Activated CD4-positive, alpha-beta T cell treated with anti-CD3 and anti-CD28 coated beads, Interleukin-2, amount 50 U/mL, for 48 hours (primary cell): ENCODE measurements around the gene CNTF.

ENCODE experiments used
- DNase-seq, 2 experiments: peaks; one replicate each; pipeline ENCODE4 v3.0.0-alpha.2; 2020

Gene CNTF

GRCh38 chr11:58606930-58607714 lies 15.3 kb upstream of the CNTF start:
- no peak for DNase-seq

GRCh38 chr11:58608331-58608730 lies 14.1 kb upstream of the CNTF start:
- no peak for DNase-seq

GRCh38 chr11:58609723-58610122 lies 12.7 kb upstream of the CNTF start:
- no peak for DNase-seq

- peak in 1 of 2 experiments; percentile 25 for DNase-seq
These were observed 9.2 kb upstream of the CNTF start for GRCh38 chr11:58613228-58613627.

GRCh38 chr11:58615559-58615958 lies 6.9 kb upstream of the CNTF start:
- DNase-seq = no peak

GRCh38 chr11:58616594-58616993 lies 5.9 kb upstream of the CNTF start:
- no peak for DNase-seq

- DNase-seq = no peak
These were observed 4.4 kb upstream of the CNTF start for GRCh38 chr11:58617976-58618557.

GRCh38 chr11:58621586-58622262 lies 741 bp upstream of the CNTF start:
- no peak for DNase-seq

GRCh38 chr11:58625086-58625485 lies 2.6 kb downstream of the CNTF start:
- DNase-seq = no peak

- no peak for DNase-seq
These were observed 3.5 kb downstream of the CNTF start for GRCh38 chr11:58625826-58626460.

GRCh38 chr11:58626934-58627483 lies 4.5 kb downstream of the CNTF start:
- DNase-seq = no peak

GRCh38 chr11:58628446-58628845 lies 6.0 kb downstream of the CNTF start:
- no peak for DNase-seq

GRCh38 chr11:58629857-58630256 lies 7.4 kb downstream of the CNTF start:
- peak; percentile 9 to 13 for DNase-seq

GRCh38 chr11:58631378-58631777 lies 8.9 kb downstream of the CNTF start:
- DNase-seq = no peak

GRCh38 chr11:58632510-58632909 lies 10.0 kb downstream of the CNTF start:
- DNase-seq = no peak

GRCh38 chr11:58636587-58636986 lies 14.1 kb downstream of the CNTF start:
- DNase-seq = no peak

- DNase-seq = no peak
These were observed 14.9 kb downstream of the CNTF start for GRCh38 chr11:58637371-58637770.

GRCh38 chr11:58639103-58639502 lies 16.6 kb downstream of the CNTF start:
- DNase-seq = no peak

GRCh38 chr11:58639669-58640068 lies 17.2 kb downstream of the CNTF start:
- no peak for DNase-seq

- DNase-seq = no peak
These were observed 18.0 kb downstream of the CNTF start for GRCh38 chr11:58640386-58641023.

GRCh38 chr11:58641341-58641740 lies 18.9 kb downstream of the CNTF start:
- no peak for DNase-seq

GRCh38 chr11:58641803-58642581 lies 19.5 kb downstream of the CNTF start:
- no peak for DNase-seq
